ENCODE measurements around the gene TTC32.
"Not testable (repeated sequence)": the region's sequence is repeated elsewhere in the genome, so short reads cannot be mapped to it uniquely, and the experiment has no call there.

TTC32 gene

GRCh38 chr2:19898592-19899329, 3.0 kb downstream of the TTC32 start:
- peak; percentile 16 for DNase-seq

DNA sequence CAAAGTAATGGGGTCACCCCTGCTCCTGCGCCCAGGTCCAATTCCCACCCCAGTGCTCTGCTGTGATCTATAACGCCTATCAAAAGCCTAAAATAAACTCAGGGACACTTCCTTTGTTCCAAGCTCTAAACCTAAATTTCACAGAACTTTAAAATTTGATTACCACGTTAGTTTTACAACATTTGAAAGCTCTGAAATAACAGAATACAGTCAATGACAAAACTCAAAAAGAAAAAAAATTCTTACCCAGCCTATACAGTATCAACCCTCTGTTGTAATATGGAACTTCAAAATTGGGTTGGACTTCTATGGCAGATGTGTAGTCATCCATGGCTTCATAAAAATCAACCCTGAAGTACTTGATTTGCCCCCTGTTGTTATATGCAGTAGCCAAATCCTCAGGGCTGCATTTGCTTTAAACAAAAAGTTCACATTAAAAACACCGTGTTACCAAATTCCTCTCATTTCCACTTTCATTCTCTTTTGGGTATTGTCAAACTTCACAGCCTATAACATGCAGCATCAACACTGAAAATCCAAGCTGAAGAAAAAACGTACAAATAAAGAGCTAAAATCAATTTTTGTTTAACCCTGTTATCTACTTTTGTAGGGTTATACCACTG, 4.0 kb downstream of the TTC32 start:
- no peak for DNase-seq

GRCh38 chr2:19895535-19895934, 6.2 kb downstream of the TTC32 start:
- peak; percentile 57 for DNase-seq

DNA sequence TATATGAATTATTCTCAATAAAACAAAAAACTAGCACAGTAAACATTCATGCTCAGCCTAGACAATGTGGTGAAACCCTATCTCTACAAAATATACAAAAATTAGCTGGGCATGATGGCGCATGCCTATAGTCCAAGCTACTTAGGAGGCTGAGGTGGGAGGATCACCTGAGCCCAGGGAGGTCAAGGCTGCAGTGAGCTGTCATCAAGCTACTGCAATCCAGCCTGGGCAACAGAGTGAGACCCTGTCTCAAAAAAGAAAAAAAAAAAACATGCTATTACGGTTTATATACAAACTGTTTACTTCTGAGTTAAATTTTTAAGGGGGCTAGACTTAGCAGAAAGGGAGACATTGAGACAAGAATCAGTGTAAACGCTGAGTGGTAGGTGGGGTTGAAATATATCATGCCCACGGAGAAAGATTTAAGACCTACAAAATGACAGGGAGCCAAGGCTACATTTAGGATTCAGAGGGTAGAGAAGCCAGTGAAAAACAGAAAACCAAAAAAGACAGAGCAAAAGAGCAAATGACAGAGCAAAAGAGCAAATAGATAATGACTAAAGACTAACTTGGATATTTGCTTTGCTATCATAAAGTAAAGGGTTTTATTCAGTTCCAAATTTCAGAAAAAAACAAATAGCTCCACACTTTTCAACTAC, 7.5 kb downstream of the TTC32 start:
- DNase-seq = no peak

DNA sequence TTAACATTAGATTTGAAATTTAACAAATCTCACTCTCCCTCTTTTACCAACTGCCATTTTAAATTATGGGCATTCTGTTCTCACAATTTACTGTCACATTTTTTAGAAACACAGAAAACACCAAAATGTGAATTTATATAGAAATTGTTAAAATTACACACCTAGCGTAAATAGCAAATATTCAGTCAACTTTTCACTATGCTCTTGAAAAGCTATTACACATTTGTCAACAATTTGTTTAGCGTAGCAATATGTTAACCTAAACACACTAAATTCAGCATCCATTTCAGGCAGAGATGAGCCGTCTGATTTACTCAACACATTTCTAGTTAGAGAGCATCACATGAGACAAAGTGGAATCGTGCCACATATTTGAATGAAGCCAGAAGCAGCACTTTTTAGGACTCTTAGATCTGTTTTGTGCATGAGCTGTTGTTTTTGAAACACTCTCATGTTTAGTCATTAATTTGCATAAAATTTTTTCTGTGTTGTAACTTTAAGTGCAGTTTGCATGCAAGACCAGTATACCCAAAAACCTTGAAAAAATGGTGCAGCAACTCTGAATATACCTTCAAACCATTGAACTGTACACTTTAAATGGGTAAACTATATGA, 8.2 kb downstream of the TTC32 start:
- no peak for DNase-seq

GRCh38 chr2:19891971-19892370, 9.8 kb downstream of the TTC32 start:
- DNase-seq = peak; percentile 84

- DNase-seq = no peak
Observed at GRCh38 chr2:19890104-19890503, 11.7 kb downstream of the TTC32 start.

- DNase-seq = no peak
Observed at GRCh38 chr2:19888831-19889230, 13.0 kb downstream of the TTC32 start.

- peak; percentile 43 for DNase-seq
Observed at GRCh38 chr2:19887510-19887909, 14.3 kb downstream of the TTC32 start.

- no peak for DNase-seq
Observed at GRCh38 chr2:19886261-19886660, 15.5 kb downstream of the TTC32 start.

GRCh38 chr2:19885791-19886190, 16.0 kb downstream of the TTC32 start:
- DNase-seq = no peak

- no peak for DNase-seq
Observed at GRCh38 chr2:19883971-19884720, 17.6 kb downstream of the TTC32 start.

DNA sequence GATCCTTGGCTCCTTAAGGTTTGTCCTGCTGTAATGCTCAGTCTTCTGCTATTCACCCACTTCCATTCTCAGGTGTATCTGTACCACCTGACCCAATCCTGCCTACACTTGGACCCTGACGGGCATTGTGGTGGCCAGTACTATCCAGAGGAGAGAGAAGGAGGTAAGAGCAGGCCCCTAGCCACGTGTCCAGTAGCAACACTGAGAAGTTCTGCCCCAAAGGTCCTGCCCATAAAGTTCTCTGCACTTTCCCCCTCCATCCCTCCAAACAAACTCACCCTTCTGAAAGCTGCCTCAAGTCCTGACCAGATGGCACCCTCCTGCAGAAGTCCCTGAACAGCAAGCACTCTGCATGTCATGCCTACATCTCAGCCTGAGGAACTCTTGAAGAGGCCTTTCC, 18.3 kb downstream of the TTC32 start:
- DNase-seq = no peak

DNA sequence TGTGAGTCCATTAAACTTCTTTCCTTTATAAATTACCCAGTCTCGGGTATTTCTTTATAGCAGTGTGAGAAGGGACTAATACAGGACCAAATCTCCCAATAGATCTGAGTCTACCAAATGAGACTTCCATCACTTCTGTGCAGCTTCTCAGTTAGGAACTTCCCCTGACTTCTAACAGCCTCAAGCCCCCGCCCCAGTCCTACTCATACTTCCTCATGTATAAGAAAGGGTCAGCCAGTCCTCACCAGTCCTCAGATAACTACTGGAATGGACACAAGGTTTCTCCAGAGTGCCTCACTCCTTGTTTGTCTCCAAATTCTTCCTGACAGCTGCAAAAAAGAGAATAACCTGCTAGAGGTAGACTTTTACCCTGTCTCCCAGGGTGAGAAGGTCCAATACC, 19.5 kb downstream of the TTC32 start:
- DNase-seq = no peak

GRCh38 chr2:19881908-19882265, 19.9 kb downstream of the TTC32 start:
- no peak for DNase-seq

GRCh38 chr2:19881221-19881907, 20.4 kb downstream of the TTC32 start:
- DNase-seq = no peak

- DNase-seq = not testable (repeated sequence)
Observed at GRCh38 chr2:19880191-19880590, 21.6 kb downstream of the TTC32 start.

GRCh38 chr2:19879120-19879519, 22.7 kb downstream of the TTC32 start:
- DNase-seq = no peak

GRCh38 chr2:19878268-19879046, 23.3 kb downstream of the TTC32 start:
- no peak for DNase-seq

GRCh38 chr2:19876751-19877150, 25.0 kb downstream of the TTC32 start:
- no peak for DNase-seq

DNA sequence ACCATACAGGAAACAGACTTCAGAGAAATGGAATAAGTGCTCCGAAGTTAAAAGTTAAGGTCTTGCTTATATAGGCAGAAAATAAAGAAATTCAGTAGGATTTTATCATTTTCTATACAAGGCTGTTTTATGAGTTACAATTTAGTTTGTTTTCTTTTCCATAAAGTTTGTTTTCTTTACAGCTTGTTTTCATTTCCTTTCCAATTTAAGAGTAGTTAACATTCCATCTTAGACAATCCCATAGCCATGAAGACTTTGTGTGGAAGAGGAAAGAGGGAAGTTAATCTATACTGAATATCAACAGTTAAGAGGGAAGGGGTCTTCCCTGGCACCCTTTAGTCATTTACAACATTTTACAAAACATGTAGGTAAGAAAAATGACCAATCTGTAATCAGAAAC, 26.5 kb downstream of the TTC32 start:
- no peak for DNase-seq

- DNase-seq = no peak
Observed at GRCh38 chr2:19874726-19875125, 27.1 kb downstream of the TTC32 start.

Measured in hematopoietic multipotent progenitor cell treated with erythropoietin and hydrocortisone succinate and interleukin-3 and kit ligand, for 4 days (in vitro differentiated cells).